ENCODE data around the gene SFN.

Gene SFN

DNA sequence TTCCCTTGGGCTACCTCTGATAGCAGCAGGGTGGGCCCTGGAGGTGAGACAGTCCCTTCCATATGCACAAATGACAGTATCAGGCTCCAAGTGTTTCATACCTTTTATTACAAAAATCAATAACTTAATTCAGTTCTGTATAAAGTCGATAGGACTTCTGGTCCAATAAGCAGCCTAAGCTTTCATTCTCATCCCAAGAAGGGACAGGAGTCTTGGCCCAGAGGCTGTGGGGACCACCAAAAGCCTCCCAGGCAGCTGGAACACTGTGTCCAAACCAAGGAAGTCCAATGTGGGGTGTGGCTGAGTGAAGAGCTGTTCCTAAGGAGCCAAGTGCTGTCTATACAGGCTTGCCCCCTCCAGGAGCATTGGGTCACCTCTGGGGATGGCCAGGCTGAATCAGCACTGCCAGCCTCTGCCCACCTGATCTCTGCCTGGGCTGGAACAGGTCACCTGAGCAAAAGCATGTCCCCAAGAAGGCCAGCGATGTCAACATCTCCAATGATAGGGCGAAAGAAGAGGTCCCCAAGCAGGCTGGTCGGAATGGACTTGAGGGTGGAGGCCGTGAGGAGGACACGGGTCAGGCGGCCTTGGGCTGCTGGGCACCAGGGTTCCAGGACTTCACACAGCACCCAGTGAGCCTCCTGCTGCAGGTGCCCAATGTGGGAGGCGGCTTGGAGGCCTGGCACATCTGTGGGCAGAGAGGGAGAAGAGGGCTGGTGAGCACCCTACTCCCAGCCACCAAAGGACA, 48.6 kb downstream of the SFN start:
- no peak for DNase-seq (ENCODE audit: low read depth)

DNA sequence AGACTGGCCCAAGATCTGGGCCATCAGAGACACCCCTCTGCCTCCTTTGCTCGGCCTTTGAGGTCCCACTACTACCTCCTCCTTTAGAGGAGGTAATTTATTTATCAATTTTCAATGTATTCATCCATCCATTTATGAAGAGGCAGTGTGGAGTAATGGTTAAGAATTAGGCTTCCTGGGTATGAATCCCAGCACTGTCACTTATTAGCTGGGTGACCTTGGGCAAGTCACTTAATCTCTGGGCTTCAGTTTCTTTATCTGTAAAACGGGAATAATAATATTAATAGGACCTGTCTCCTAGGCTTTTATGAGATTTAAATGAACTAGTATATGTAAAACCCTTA, 49.2 kb downstream of the SFN start:
- no peak for DNase-seq (ENCODE audit: low read depth)

DNA sequence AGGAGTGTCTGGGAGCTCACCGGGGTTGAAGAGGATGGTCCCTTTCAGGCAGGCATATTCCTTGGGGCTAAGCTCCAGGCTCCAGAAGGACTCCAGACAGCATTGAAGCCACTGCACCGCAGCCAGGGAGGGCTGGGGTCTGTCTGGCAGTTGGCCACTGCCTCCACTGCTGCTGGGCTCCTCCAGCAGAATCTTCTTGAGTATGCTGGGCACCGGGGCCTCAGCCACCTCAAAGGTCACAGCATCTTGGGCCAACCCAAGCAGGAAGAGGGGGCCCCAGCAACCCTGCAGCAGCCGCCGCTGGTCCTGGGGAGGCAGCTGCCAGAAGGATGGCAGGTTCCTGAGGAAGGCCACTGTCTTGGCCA, 50.4 kb downstream of the SFN start:
- no peak for DNase-seq (ENCODE audit: low read depth)
